RKO (cell line): ENCODE results near the gene RMC1.
"Not testable (repeated sequence)": the region's sequence is repeated elsewhere in the genome, so short reads cannot be mapped to it uniquely, and the experiment has no call there.

Experiments used
- DNase-seq: peaks from one replicate; pipeline ENCODE4 v3.0.0-alpha.2; 2016; ENCODE audit warnings: low spot score

The RMC1 gene

GRCh38 chr18:23498117-23498516, 5.2 kb upstream of the RMC1 start:
- DNase-seq = no peak

GRCh38 chr18:23498877-23499276, 4.4 kb upstream of the RMC1 start:
- DNase-seq = peak; percentile 85

- DNase-seq = no peak
Observed at GRCh38 chr18:23499291-23499781, 4.0 kb upstream of the RMC1 start.

- no peak for DNase-seq
Observed at GRCh38 chr18:23501626-23502025, 1.7 kb upstream of the RMC1 start.

- no peak for DNase-seq
Observed at GRCh38 chr18:23502516-23503037, 734 bp upstream of the RMC1 start.

DNA sequence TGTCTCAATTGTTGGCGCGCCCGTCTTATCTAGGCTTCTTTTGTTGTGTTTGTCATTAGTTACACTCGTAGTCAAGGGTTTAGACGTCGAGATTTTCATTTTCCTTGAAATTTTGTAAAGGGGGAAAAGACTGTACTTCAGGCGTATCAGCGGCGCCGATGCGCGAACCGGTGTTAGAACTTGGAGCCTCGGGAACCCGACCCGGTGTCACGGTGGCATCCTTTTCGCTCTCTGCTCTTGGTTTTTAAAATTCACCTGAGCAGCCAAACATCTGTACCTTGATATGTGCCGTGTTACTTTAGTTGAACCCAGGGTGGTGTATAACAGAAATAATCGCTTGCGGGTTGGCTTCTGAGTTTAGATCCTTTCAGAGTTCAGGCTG, 643 bp downstream of the RMC1 start:
- DNase-seq = peak; percentile 28

DNA sequence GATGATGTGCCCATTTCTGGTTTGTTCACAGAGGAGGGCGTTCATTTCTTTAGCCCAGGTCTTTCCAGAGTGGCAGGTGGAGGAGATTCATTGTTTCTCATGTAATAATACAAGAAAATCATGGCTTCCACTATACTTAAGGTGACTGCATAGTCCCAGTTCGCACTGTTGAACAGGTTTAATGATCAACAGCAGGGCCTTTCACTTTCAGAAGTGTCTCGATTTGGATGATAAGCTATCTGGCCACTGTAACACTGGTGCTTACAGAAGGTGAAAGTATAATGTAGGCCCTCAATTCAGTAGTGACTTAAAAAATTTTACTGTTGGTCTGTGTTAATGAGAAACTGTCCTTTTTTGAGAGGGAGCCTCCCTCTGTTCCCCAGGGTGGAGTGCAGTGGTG, 1.4 kb downstream of the RMC1 start:
- DNase-seq = no peak

GRCh38 chr18:23506393-23506792, 3.1 kb downstream of the RMC1 start:
- DNase-seq = no peak

- DNase-seq = not testable (repeated sequence)
Observed at GRCh38 chr18:23510923-23511322, 7.6 kb downstream of the RMC1 start.

DNA sequence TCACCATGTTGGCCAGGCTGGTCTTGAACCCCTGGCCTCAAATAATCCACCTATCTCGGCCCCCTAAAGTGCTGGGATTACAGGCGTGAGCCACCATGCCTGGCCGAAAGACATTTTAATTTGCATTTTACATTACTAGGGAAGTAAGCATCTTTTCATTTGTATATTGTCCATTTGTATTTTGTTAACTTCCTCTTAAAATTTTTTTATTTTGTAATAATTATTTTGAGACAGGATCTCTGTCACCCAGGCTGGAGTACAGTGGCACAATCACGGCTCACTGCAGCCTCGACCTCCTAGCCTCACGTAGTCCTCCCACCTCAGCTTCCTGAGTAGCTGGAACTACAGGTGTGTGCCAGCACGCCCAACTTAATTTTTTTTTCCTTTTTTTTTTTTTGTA, 8.9 kb downstream of the RMC1 start:
- not testable (repeated sequence) for DNase-seq

DNA sequence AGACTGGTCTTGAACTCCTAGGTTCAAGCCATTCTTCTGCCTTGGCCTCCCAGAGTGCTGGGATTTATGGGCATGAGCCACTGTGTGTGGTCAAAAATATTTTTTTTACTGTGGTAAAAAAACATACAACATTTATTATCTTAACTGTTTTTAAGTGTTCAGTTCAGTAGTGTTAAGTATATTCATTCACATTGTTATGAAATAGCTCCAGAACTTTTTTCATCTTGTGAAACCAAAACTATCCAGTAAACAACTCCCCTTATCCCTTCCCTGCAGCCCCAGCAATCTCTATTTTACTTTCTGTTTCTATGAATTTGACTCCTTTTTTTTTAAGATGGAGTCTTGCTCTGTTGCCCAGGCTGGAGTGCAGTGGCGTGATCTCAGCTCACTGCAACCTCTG, 9.3 kb downstream of the RMC1 start:
- DNase-seq = no peak

DNA sequence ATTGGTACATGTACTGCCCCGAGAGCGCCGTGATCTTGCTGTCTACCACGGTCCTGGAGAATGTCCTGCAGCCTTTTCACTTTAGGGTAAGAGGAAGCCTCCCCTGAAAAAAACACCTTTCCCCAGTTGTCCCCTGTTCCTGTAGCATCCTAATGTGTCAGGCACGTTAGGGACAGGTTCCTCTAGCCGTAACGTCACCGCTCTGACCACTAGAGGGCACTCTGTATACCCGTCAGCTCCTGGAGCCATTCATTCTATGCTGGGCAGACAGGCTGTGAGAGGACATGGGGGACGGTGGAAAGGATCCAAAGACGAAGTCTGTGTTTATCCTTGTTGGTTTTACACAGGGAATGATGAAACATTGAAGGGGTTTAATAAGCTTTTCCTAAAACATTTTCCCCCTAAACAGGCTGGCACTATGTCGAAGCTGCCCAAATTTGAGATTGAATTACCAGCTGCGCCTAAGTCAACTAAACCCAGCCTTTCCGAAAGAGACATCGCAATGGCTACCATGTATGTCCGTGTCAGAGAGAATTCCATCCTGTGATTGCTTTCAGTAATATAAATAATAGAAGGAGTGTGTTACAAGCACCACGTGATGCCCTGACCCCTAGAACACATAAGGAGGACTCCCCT, 12.7 kb downstream of the RMC1 start:
- DNase-seq = peak; percentile 82

DNA sequence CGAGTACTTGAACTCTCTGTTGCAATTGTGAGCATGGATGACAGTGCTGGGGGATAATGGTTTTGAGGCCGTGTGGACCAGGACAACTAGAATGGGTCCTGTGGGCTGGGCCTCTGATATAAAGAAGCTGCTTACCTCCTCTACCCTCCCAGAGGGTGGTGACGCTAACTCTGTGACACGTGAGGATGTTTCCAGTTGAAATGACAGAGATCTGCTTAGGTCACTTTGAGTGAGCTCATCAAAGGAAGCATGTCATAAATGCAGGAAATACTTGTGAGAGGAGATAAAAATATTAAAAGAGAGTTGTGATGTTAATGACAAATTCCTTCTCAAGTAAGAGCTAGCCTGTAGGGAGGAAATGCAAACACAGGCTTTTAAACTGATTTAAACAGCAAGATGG, 16.4 kb downstream of the RMC1 start:
- peak; percentile 12 for DNase-seq

GRCh38 chr18:23521271-23521670, 18.0 kb downstream of the RMC1 start:
- DNase-seq = no peak

DNA sequence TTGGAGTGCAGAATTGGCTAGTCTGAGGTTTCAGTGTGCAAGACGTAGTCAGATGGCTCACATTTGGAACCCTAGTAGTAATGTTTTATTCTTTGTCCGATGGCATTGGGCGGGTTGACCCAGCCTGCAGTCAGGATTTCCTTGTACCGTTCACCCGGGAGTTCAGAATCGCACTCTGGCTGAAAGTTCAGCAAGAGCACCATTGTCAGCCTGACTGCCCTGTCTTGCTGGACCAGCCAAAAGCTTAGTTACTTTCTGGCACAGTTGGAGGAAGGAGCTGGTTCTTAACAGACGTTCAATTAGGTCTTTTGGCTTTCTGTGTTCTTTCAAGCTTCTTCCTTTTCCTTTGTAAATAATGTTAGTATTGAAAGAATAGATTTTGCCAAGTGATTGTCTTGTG, 18.6 kb downstream of the RMC1 start:
- no peak for DNase-seq

GRCh38 chr18:23523429-23524212, 20.3 kb downstream of the RMC1 start:
- no peak for DNase-seq

DNA sequence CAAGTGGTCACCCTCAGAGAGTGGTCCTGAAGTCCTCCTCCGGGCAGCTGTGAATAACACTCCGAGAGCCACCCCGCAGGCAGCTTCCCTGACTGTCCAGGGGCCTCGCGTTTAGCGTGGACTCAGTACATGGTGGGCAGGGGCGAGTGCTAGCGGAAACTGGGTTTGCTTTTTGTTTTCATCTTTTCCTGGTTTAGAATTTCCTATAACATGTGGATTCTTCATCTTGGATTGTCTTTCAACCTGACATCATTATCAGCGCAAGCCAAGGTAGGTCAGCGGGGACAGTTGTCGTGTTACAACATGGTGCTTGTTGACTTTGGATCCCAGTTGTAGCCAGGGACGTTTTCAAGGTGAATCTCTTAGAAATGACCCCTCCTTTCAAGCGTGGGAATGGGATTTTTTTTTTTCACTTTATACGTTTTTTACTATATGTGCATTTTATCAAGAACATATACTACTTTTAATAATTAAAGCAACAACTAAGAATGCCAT, 20.9 kb downstream of the RMC1 start:
- no peak for DNase-seq

GRCh38 chr18:23526501-23527063, 23.3 kb downstream of the RMC1 start:
- DNase-seq = no peak

- DNase-seq = no peak
Observed at GRCh38 chr18:23528580-23529472, 25.5 kb downstream of the RMC1 start.

- DNase-seq = peak; percentile 78
Observed at GRCh38 chr18:23529604-23530003, 26.3 kb downstream of the RMC1 start.

- no peak for DNase-seq
Observed at GRCh38 chr18:23530195-23530594, 26.9 kb downstream of the RMC1 start.

DNA sequence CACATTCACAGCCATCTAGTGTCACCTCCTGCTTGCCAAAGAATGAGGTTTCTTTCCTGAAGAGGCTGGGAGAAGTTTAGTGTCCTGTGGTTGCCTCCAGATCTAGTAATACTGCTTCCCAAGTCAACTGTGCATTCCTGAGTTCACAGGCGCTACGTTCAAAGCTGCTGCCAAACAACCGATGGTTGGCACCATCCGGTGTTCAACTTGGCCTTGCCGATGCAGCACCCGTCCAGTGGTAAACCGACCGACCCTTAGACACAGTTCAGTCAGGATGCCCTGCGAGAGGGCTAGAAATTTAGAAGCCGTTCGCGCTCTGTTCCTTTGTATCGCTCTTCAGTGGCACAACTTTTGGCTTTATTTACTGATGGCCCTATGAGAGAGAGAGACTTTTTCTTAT, 28.6 kb downstream of the RMC1 start:
- DNase-seq = no peak
